HepG2 (cell line): ENCODE measurements around the gene MYO3B. TPM values are rescaled to one million over a fixed set of nuclear protein-coding genes. Genes with fewer than 3 reads are reported as not detected.
A peak's percentile ranks its signal among the peaks of the same experiment; 100 is the strongest.

Experiments
- ATAC-seq: fragments of 200-7000 bp; cut with Tn5 transposase; 3 replicates; pipeline ENCODE4 v1.9.1; 2020; ENCODE audit warnings: mild to moderate bottlenecking, moderate library complexity
- BruUV-seq: library from RNA; stranded (reverse); fragments of 400-500 nt; replicated peaks from 2 replicates; lab custom pipeline; 2021; lab: Mats Ljungman, UMichigan
- CTCF ChIA-PET: fragments of 300-600 bp; formaldehyde crosslinking; extraction: SDS; loops from one replicate; lab custom pipeline; 2021; ENCODE audit warnings: low total read pairs, inconsistent platforms, low intra/inter-chr PET ratio; lab: Yijun Ruan, JAX
- POLR2A ChIA-PET: fragments of 350-600 bp; sonication (Branson Sonifier 250); formaldehyde crosslinking; loops from one replicate; lab custom pipeline; 2020; ENCODE audit warnings: antibody characterized with exemption, inconsistent platforms; lab: Yijun Ruan, JAX
- DNase-seq: peaks from one replicate; pipeline ENCODE4 v3.0.0-alpha.2; 2015; ENCODE audit warnings: low spot score
- FAIRE-seq: peaks from 3 replicates; lab custom pipeline; 2011; peaks lifted over from hg19 to GRCh38; lab: Jason Lieb, UNC
- H2AFZ ChIP-seq: one replicate; pipeline ENCODE4 v1.6.1; 2011; ENCODE audit warnings: low read length, inconsistent platforms
- H3K27ac ChIP-seq: fragments of 300-600 bp; 3 replicates; pipeline ENCODE4 v1.8.0; 2011; ENCODE audit warnings: mixed run types, mild to moderate bottlenecking, mixed read lengths, low read length, inconsistent platforms; ENCODE audit not compliant: insufficient read depth; ENCODE audit errors: extremely low read length
- H3K27me3 ChIP-seq, 2 experiments: fragments of 200-600 bp in 1 of 2; 2 replicates in 1 of 2; 3 replicates in 1 of 2; pipeline versions ENCODE4 v1.6.0 to v1.8.0; 2011; ENCODE audit warnings: low read length in 2 of 2, mild to moderate bottlenecking in 2 of 2, moderate library complexity in 2 of 2, inconsistent platforms in 1 of 2; ENCODE audit not compliant: insufficient read depth in 2 of 2, control insufficient read depth in 1 of 2
- H3K36me3 ChIP-seq, 2 experiments: fragments of 200-600 bp in 1 of 2; replicated peaks in 1 of 2; 2 replicates in 1 of 2; 3 replicates in 1 of 2; pipeline versions ENCODE4 v1.5.1 to v1.8.0; 2011; ENCODE audit warnings: low read length in 2 of 2, inconsistent platforms in 1 of 2; ENCODE audit not compliant: insufficient read depth in 2 of 2, control insufficient read depth in 1 of 2
- H3K4me1 ChIP-seq: 2 replicates; pipeline ENCODE4 v1.5.1; 2012; ENCODE audit warnings: low read length, inconsistent platforms; ENCODE audit not compliant: insufficient read depth
- H3K4me2 ChIP-seq: 2 replicates; pipeline ENCODE4 v1.6.0; 2011; ENCODE audit warnings: low read depth, low read length, inconsistent platforms
- H3K4me3 ChIP-seq, 3 experiments: fragments of 200-600 bp in 1 of 3; sonication (generic), shearing (Covaris generic) in 1 of 3; replicated peaks in 1 of 3; 2 replicates each; pipeline ENCODE4 v1.5.1; 2011 to 2016; ENCODE audit warnings: low read length in 3 of 3, inconsistent platforms in 2 of 3, low read depth in 2 of 3, mild to moderate bottlenecking in 2 of 3, control low read depth in 1 of 3, mixed read lengths in 1 of 3; ENCODE audit not compliant: insufficient read depth in 1 of 3
- H3K79me2 ChIP-seq: one replicate; pipeline ENCODE4 v1.6.1; 2011; ENCODE audit warnings: low read length, inconsistent platforms; ENCODE audit not compliant: insufficient read depth
- H3K9ac ChIP-seq: 2 replicates; pipeline ENCODE4 v1.6.0; 2011; ENCODE audit warnings: mild to moderate bottlenecking, low read depth, low read length, inconsistent platforms; ENCODE audit not compliant: insufficient read depth
- H3K9me3 ChIP-seq: 2 replicates; pipeline ENCODE4 v1.5.1; 2012; ENCODE audit warnings: mild to moderate bottlenecking, low read length
- H4K20me1 ChIP-seq: 2 replicates; pipeline ENCODE4 v1.6.0; 2011; ENCODE audit warnings: inconsistent platforms, mild to moderate bottlenecking, low read length, moderate library complexity; ENCODE audit not compliant: insufficient read depth
- CTCF ChIP-seq: sonication (generic); formaldehyde crosslinking; IDR thresholded peaks from 2 replicates; pipeline ENCODE4 v1.5.0; 2020; ENCODE audit warnings: mild to moderate bottlenecking, missing genetic modification reagents, moderate library complexity
- KLF6 ChIP-seq: IDR thresholded peaks from 2 replicates; pipeline ENCODE4 v1.8.0; 2016; ENCODE audit warnings: missing biosample characterization, missing genetic modification reagents
- MAFF ChIP-seq: IDR thresholded peaks from 2 replicates; pipeline ENCODE4 v1.6.1; 2011; ENCODE audit warnings: low read depth, low read length, improper control_type of control experiment
- NR2F2 ChIP-seq: IDR thresholded peaks from 2 replicates; pipeline ENCODE4 v1.6.1; 2012; ENCODE audit warnings: low read depth, inconsistent platforms, borderline replicate concordance
- SMC3 ChIP-seq: IDR thresholded peaks from 2 replicates; pipeline ENCODE4 v1.6.1; 2011; ENCODE audit warnings: low read length, improper control_type of control experiment
- SRSF9 ChIP-seq: fragments of 200-400 bp; formaldehyde crosslinking; IDR thresholded peaks from 2 replicates; pipeline ENCODE4 v1.6.1; 2018; ENCODE audit warnings: borderline replicate concordance, mild to moderate bottlenecking, low read depth, low read length; ENCODE audit not compliant: insufficient read depth, poor library complexity, severe bottlenecking
- STAG1 ChIP-seq: sonication (generic); formaldehyde crosslinking; IDR thresholded peaks from 2 replicates; pipeline ENCODE4 v1.4.0; 2020; ENCODE audit warnings: missing genetic modification reagents
- THAP11 ChIP-seq: IDR thresholded peaks from 2 replicates; pipeline ENCODE4 v1.6.1; 2016; ENCODE audit warnings: missing biosample characterization, missing genetic modification reagents
- ZBTB4 ChIP-seq: sonication (generic); formaldehyde crosslinking; IDR thresholded peaks from 2 replicates; pipeline ENCODE4 v1.4.0; 2020; ENCODE audit warnings: missing genetic modification reagents, mild to moderate bottlenecking, borderline replicate concordance
- WGBS: methylation state at CpG from one replicate; pipeline ENCODE4 v1.1.6; 2017; ENCODE audit warnings: low lambda C conversion rate; 5-methylcytosine and 5-hydroxymethylcytosine counted together
- in situ Hi-C: cut with HindIII; loops from 2 replicates; pipeline ENCODE4 v1.10.0; 2017; ENCODE audit warnings: low pct_unique_long_range_greater_than_20kb; ENCODE audit not compliant: extremely low pct_ligation_motif_present
- intact Hi-C: fragments of 100-400 bp; cut with micrococcal nuclease; formaldehyde crosslinking; loops from one replicate; pipeline ENCODE4 v1.10.0; 2022; ENCODE audit not compliant: unreplicated experiment
- polyA plus RNA-seq, 8 experiments: library from polyadenylated mRNA; depleted of rRNA in 3 of 8; stranded (reverse) in 7 of 8; unstranded in 1 of 8; fragments of >200 nt; fragmentation: Illumina TruSeq in 4 of 8; extraction: Trizol in 4 of 8; gene quantifications; 2 replicates each; pipeline versions ENCODE4 v1.2.1 to v1.2.3, GENCODE V29; 2011 to 2016; ENCODE audit warnings: low read depth in 4 of 8, missing spikeins in 1 of 8, mixed read lengths in 1 of 8; ENCODE audit not compliant: insufficient read depth in 1 of 8
- total RNA-seq, 5 experiments: library from RNA; depleted of rRNA; stranded (reverse); fragments of >200 nt; fragmentation: Illumina TruSeq; extraction: Trizol; gene quantifications; 2 replicates each; pipeline ENCODE4 v1.2.3, GENCODE V29; 2016; ENCODE audit warnings: low read depth in 1 of 5

Gene MYO3B
- total and polyA plus RNA-seq, 2 of the 13 experiments (the other 11 are each of a cell fraction or from before 2014, with no cell fraction given) = 0.01 TPM; not detected in 1

- FAIRE-seq (peak; percentile 36), ATAC-seq (no peak), DNase-seq (peak; percentile 40)
- no peak overlapping the region for H3K9ac ChIP-seq
- TF ChIP-seq SRSF9 (no peak), KLF6 (CRISPR knock-in tag) (no peak), SMC3 (peak; percentile 37; the same call in 1 of the 2 replicates), ZBTB4 (CRISPR knock-in tag) (no peak), CTCF (peak; percentile 34), MAFF (peak; percentile 16; the same call in 1 of the 2 replicates), THAP11 (CRISPR knock-in tag) (0 out of 2 replicates have a peak, but pooled peaks have one; percentile 17), STAG1 (CRISPR knock-in tag) (peak; percentile 74), NR2F2 (no peak)
- in situ Hi-C loops = loop anchor here (5.0 to 25.0 kb wide), 3 partner anchors 135 to 908 kb away; partner anchors contain the start of gene GAD1
- ChIA-PET POLR2A (interaction anchor here (0.7 to 1.0 kb wide), 2 partner anchors 346 to 559 kb away, joined by 3 to 4 read pairs; partner anchors contain the start of gene GORASP2), CTCF (interaction anchor here (1.3 to 3.1 kb wide), 5 partner anchors 347 to 503 kb away, joined by 4 to 29 read pairs (median 7); partner anchors contain the start of gene GAD1)
- peaks cover 0 to 48% of the 10 kb centered on the region in 2 experiments; a peak in 3 of 5 replicates for H3K27me3 ChIP-seq
- no peaks in the 10 kb centered on the region for H3K4me1 ChIP-seq
- H3K4me2 ChIP-seq = no peak overlapping the region
- no peak overlapping the region for H3K4me3 ChIP-seq
- H3K27ac ChIP-seq = no peak overlapping the region
- WGBS = 0% methylated on average over 1 of the region's 1 CpG
- no peaks in the 10 kb centered on the region for H3K36me3 ChIP-seq
- intact Hi-C loops = loop anchor here (1.0 kb wide), 2 partner anchors 446 to 503 kb away; partner anchors contain the start of gene GAD1
- H2AFZ ChIP-seq = no peak overlapping the region
- H3K79me2 ChIP-seq = no peaks in the 10 kb centered on the region
- no TSS peak for BruUV-seq
- H3K9me3 ChIP-seq = no peaks in the 10 kb centered on the region
- no peaks in the 10 kb centered on the region for H4K20me1 ChIP-seq
Measured at GRCh38 chr2:170369894-170370293, 191.9 kb downstream of the MYO3B start.
